SU-DHL-6 (cell line): ENCODE results near the gene ARF6.

ENCODE experiments used
- EZH2phosphoT487 ChIP-seq: fragments of 200-600 bp; sonication (generic), shearing (Covaris generic); conservative IDR thresholded peaks from 2 replicates; pipeline ENCODE4 v1.6.1; 2018; ENCODE audit warnings: mild to moderate bottlenecking, antibody characterized with exemption, low read length, moderate library complexity, mixed read lengths
- TF ChIP-seq, protein P1 (sequence below): fragments of 200-600 bp; sonication (generic); IDR thresholded peaks from one replicate; pipeline ENCODE4 v1.5.1; 2017; ENCODE audit warnings: antibody characterized with exemption, mild to moderate bottlenecking, low read length, moderate library complexity; ENCODE audit not compliant: insufficient read depth, poor library complexity, severe bottlenecking

DNA sequence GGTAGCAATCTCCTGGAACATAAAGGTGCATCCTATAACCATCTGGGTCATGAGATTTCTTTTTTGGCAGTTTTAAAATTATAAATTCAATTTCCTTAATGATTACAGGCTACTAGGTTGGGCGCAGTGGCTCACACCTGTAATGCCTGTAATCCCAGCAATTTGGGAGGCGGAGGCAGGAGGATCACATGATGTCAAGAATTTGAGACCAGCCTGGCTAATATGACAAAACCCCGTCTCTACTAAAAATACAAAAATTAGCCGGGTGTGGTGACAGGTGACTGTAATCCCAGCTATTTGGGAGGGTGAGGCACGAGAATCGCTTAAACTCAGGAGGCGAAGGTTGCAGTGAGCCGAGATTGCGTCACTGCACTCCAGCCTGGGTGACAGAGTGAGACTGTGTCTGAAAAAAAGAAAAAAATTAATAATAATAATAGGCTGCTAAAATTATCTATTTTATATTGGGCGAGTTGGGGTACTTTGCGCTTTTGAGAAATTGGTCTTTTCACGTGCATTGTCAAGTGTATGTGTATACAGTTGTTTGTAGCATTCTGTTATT is 17.2 kb upstream of the ARF6 start:
- TF ChIP-seq, protein P1, sequence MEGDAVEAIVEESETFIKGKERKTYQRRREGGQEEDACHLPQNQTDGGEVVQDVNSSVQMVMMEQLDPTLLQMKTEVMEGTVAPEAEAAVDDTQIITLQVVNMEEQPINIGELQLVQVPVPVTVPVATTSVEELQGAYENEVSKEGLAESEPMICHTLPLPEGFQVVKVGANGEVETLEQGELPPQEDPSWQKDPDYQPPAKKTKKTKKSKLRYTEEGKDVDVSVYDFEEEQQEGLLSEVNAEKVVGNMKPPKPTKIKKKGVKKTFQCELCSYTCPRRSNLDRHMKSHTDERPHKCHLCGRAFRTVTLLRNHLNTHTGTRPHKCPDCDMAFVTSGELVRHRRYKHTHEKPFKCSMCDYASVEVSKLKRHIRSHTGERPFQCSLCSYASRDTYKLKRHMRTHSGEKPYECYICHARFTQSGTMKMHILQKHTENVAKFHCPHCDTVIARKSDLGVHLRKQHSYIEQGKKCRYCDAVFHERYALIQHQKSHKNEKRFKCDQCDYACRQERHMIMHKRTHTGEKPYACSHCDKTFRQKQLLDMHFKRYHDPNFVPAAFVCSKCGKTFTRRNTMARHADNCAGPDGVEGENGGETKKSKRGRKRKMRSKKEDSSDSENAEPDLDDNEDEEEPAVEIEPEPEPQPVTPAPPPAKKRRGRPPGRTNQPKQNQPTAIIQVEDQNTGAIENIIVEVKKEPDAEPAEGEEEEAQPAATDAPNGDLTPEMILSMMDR, result no peak
- TF ChIP-seq EZH2phosphoT487, result no peak
